Measurements from ENCODE around the gene LRRC59.

GRCh38 chr17:50425682-50426471 is 28.6 kb upstream of the LRRC59 start, which contains the start of gene ACSF2:
- TF ChIP-seq TCF4 (CRISPR knock-in tag; IDR thresholded peaks at IDR 0.05; ENCODE audit: borderline replicate concordance) (no peak), ZNF8 (CRISPR knock-in tag; IDR thresholded peaks at IDR 0.05) (no peak), TSHZ2 (CRISPR knock-in tag; IDR thresholded peaks at IDR 0.05) (no peak), BACH2 (CRISPR knock-in tag; IDR thresholded peaks at IDR 0.05; ENCODE audit: borderline replicate concordance) (no peak), SNAI2 (CRISPR knock-in tag; IDR thresholded peaks at IDR 0.05) (no peak), ESRRG (CRISPR knock-in tag; IDR thresholded peaks at IDR 0.05) (no peak), ZNF565 (CRISPR knock-in tag; conservative IDR thresholded peaks at IDR 0.05; ENCODE audit: low read depth) (no peak)
